ENCODE results near the gene MGAT4A. TPM values are rescaled to one million over a fixed set of nuclear protein-coding genes. Genes with fewer than 3 reads are reported as not detected.

Gene MGAT4A
- total and polyA plus RNA-seq, 2 of the 8 experiments (the other 6 are each of a cell fraction or from before 2014, with no cell fraction given), result 1.4 to 7.7 TPM

- Histone ChIP-seq H2BK20ac (ENCODE audit: low read length) (no peak overlapping the region), H2BK5ac (ENCODE audit: low read depth, low read length) (no peak overlapping the region), H3K9me3 (ENCODE audit: insufficient read depth in 2 of 2, low read depth in 1 of 2, low read length in 1 of 2) (no peaks in the 10 kb centered on the region), H3K36me3 (ENCODE audit: control insufficient read depth in 2 of 4, insufficient read depth in 4 of 4, low read length in 3 of 4) (no peaks in the 10 kb centered on the region), H3K18ac (ENCODE audit: extremely low read depth, low read length) (no peak overlapping the region), H3K4ac (replicated peaks; ENCODE audit: insufficient read length, low read depth, low read length) (no peak overlapping the region), H4K5ac (ENCODE audit: insufficient read length, low read depth, low read length) (no peak overlapping the region), H3K14ac (ENCODE audit: insufficient read length) (no peak overlapping the region), H3K23me2 (ENCODE audit: low read depth, low read length) (no peaks in the 10 kb centered on the region), H3K79me1 (ENCODE audit: low read depth, low read length) (no peaks in the 10 kb centered on the region), H3K79me2 (ENCODE audit: control insufficient read depth in 1 of 2, insufficient read depth in 2 of 2, low read length in 2 of 2) (no peaks in the 10 kb centered on the region), H4K20me1 (replicated peaks in 1 of 2; ENCODE audit: control insufficient read depth in 1 of 2, insufficient read depth in 2 of 2, low read length in 2 of 2) (no peaks in the 10 kb centered on the region), H2BK15ac (ENCODE audit: low read length) (no peak overlapping the region), H2BK12ac (ENCODE audit: low read depth, low read length) (no peak overlapping the region), H4K91ac (replicated peaks; ENCODE audit: insufficient read length, low read length) (no peak overlapping the region), H3K4me1 (replicated peaks in 1 of 4; ENCODE audit: control insufficient read depth in 3 of 4, insufficient read depth in 4 of 4, low read length in 3 of 4) (no peaks in the 10 kb centered on the region), H3K23ac (ENCODE audit: insufficient read length) (no peak overlapping the region), H3K56ac (replicated peaks; ENCODE audit: insufficient read length, low read depth, low read length) (no peak overlapping the region), H4K8ac (ENCODE audit: extremely low read depth, insufficient read depth, low read length) (no peak overlapping the region), H3K4me2 (ENCODE audit: insufficient read depth in 1 of 2, low read depth in 2 of 2, low read length in 2 of 2) (no peak overlapping the region), H3K27me3 (replicated peaks in 1 of 4; ENCODE audit: control insufficient read depth in 3 of 4, extremely low read depth in 1 of 4, insufficient read depth in 3 of 4, low read length in 3 of 4) (no peaks in the 10 kb centered on the region), H2AFZ (ENCODE audit: low read length) (no peak overlapping the region), H3K4me3 (ENCODE audit: extremely low read depth in 1 of 4, insufficient read depth in 2 of 4, low read depth in 3 of 4, low read length in 4 of 4) (no peak overlapping the region), H3K27ac (ENCODE audit: low read depth, low read length) (no peak overlapping the region), H2BK120ac (replicated peaks; ENCODE audit: low read depth, low read length) (no peak overlapping the region), H2AK5ac (ENCODE audit: low read depth, low read length) (no peak overlapping the region), H3K9ac (replicated peaks in 1 of 4; ENCODE audit: extremely low read depth in 1 of 4, low read depth in 3 of 4, low read length in 3 of 4) (no peak overlapping the region)
- 84% methylated on average over 7 of the region's 7 CpGs; no CpG with 5 or more reads in 1 of the 2 experiments for WGBS, 2 experiments (ENCODE audit: extremely low coverage in 1 of 2, insufficient coverage in 1 of 2, insufficient read length in 1 of 2, insufficient replicate concordance in 2 of 2, low coverage in 1 of 2, low lambda C conversion rate in 2 of 2, missing lambda C conversion rate in 1 of 2)
- ChIA-PET POLR2A (ENCODE audit: partially characterized antibody) (no interaction called here), CTCF (ENCODE audit: partially characterized antibody) (interaction anchor here (0.6 to 2.0 kb wide), 2 partner anchors 43 to 492 kb away, joined by 3 to 4 read pairs; no protein-coding TSS in a partner anchor)
- FAIRE-seq, result no peak
- no peak for DNase-seq (ENCODE audit: low read depth in 1 of 2, low spot score in 2 of 2)
- TF ChIP-seq CREB1 (IDR thresholded peaks at IDR 0.05) (no peak), ZNF274 (IDR thresholded peaks at IDR 0.05; ENCODE audit: borderline replicate concordance, extremely low read depth, low read length) (no peak), TEAD4 (IDR thresholded peaks at IDR 0.05; ENCODE audit: low read depth, low read length) (no peak), BCL11A (IDR thresholded peaks at IDR 0.05; ENCODE audit: low read depth in 2 of 2, low read length in 2 of 2) (no peak), EGR1 (IDR thresholded peaks at IDR 0.05; ENCODE audit: borderline replicate concordance, low read depth, low read length) (no peak), KDM4A (IDR thresholded peaks at IDR 0.05; ENCODE audit: low read depth, low read length, severe bottlenecking) (no peak), POLR2A (IDR thresholded peaks at IDR 0.05; ENCODE audit: control extremely low read depth in 1 of 2, low read depth in 2 of 2, low read length in 2 of 2) (no peak), BRCA1 (IDR thresholded peaks at IDR 0.05; ENCODE audit: low read depth, low read length) (no peak), GABPA (IDR thresholded peaks at IDR 0.05; ENCODE audit: borderline replicate concordance, insufficient read depth, low read length) (no peak)
Observed at GRCh38 chr2:98692090-98693054, 38.6 kb downstream of the MGAT4A start.

All from H1 (cell line).